Inflammatory macrophage treated with lipopolysaccharide for 4 hours (primary cell): ENCODE results near the gene PBLD.
"Not testable (repeated sequence)": the region's sequence is repeated elsewhere in the genome, so short reads cannot be mapped to it uniquely, and the experiment has no call there.

Experiments used
- DNase-seq: peaks from one replicate; pipeline ENCODE4 v3.0.0-alpha.2; 2020

Gene PBLD

GRCh38 chr10:68277814-68278213 is 54.9 kb downstream of the PBLD start:
- DNase-seq, result not testable (repeated sequence)

- no peak for DNase-seq
Observed at GRCh38 chr10:68276224-68276623, 56.5 kb downstream of the PBLD start.

DNA sequence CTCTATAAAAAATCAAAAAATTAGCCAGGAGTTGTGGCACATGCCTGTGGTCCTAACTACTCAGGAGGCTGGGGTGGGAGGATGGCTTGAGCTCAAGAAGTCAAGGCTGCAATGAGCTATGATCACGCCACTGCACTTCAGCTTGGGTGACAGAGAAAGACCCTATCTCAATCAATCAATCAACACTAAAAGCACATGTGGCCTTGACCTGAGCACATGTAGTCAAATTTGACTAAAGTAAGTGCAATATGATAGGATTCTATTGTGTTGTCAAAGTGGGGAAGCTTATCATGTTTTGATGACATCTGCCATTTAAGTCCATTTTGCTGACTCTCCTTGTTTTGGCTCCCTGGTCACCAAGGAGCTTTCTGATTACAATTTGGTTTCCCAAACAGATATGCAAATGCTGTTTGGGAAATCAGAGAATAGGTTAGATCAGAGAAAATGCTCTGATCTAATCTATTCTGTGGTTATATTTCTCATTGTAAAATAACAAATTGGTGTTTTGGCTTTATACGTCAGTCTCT is 57.1 kb downstream of the PBLD start:
- DNase-seq, result no peak

DNA sequence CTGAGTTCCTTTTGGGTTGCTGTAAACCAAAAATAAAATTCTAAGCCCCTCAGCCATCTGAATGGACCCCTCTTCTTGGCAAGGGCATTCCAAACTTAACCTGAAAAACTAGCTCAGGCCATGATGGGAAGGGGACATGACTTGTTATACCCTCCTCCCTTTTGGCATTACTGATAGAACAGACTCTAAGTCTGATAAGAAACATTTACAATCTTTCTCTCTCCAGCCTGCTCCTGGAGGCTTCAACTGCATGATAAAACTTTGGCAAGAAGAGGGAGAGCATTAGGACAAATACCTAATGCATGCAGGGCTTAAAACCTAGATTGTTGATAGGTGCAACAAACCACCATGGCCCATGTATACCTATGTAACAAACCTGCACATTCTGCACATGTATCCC is 59.9 kb downstream of the PBLD start:
- no peak for DNase-seq

DNA sequence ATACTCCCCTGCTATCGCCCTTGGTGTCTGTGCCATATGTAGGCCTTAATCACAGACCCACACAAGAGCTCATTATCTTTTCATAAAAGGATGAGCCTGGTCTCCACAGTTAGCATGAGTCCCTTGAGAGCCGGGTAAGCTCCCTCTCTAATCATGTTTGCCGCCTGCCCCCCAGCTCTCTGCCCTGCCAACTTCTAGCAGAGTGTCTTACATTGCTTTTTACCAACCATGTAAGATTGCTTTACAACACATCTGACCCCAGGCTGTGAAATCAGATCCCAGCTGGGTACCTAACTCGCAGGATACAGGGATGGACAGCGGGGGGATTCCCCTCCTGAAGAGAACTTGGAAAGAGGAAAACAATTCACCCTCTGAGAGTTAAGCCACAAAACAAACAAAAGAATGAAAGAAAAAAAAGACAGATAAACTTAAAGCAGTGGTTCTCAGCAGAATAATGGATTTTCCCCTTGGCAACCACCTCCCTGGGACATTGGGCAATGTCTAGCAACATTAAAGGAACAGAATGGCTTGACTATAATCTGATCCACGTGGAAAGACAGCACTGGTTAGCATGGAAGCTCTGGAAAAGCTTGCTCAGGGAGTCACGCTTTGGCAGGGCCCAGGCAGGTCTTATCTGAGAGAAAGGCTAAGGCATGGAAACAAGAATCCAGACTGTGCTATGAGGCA is 61.4 kb downstream of the PBLD start:
- no peak for DNase-seq

GRCh38 chr10:68269562-68270290 is 63.0 kb downstream of the PBLD start:
- no peak for DNase-seq

- DNase-seq, result no peak
Observed at GRCh38 chr10:68261132-68261856, 71.4 kb downstream of the PBLD start.

GRCh38 chr10:68253346-68253745 is 79.4 kb downstream of the PBLD start:
- no peak for DNase-seq

- DNase-seq, result peak; percentile 67
Observed at GRCh38 chr10:68251625-68252495, 80.9 kb downstream of the PBLD start.

GRCh38 chr10:68251151-68251550 is 81.6 kb downstream of the PBLD start:
- DNase-seq, result no peak

DNA sequence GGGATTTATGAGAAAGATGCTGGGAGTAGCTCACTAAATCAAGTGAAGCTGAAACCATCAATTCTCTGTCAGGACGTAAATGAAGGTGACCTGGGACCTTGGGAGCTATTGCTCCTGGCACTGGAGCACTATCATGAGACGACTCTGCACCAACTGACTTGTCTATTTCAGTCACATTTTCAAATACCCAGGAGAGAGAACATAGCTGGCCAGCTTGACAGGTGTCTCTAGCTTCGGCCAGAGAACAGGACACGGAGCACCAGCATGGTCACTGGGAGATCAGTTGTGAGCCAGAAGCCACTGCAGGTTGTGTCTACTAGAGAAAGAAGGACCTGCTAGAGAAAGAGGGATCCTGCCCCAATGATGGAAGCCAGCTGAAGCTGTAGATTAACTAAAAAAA is 83.4 kb downstream of the PBLD start:
- no peak for DNase-seq

GRCh38 chr10:68247931-68248330 is 84.8 kb downstream of the PBLD start:
- DNase-seq, result no peak

DNA sequence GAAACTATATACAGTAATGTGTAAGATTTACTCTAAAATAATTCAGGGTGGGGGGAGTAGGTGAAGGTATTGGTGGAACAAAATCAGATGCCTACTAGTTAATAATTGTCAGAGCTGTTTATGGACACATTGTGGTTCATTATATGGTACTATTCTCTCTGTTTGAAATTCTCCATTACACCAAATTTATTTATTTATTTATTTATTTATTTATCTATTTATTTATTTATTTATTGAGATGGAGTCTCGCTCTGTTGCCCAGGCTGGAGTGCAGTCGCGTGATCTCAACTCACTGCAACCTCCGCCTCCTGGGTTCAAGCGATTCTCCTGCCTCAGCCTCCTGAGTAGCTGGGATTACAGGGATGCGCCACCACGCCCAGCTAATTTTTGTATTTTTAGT is 86.3 kb downstream of the PBLD start:
- DNase-seq, result not testable (repeated sequence)

GRCh38 chr10:68242051-68242450 is 90.7 kb downstream of the PBLD start:
- no peak for DNase-seq

- no peak for DNase-seq
Observed at GRCh38 chr10:68239596-68240150, 93.1 kb downstream of the PBLD start.

DNA sequence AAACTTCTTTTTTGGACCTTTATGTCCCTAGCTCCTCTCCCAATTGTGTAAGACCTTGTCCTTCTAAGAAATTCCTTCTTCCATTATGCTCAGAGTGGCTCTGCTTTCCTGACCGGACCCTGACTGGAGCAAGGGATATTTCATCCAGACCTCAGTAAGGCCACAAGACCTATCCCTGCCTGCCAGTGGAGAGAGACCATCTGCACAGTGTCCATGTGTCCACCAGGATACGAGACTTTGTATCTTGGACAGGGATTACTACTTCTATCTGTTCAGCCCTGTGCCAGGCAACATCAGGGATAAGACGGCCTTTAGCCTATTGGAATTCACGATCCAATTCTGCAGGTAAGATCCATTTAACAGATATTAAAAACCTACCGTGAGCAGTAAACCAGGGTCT is 93.7 kb downstream of the PBLD start:
- no peak for DNase-seq

- no peak for DNase-seq
Observed at GRCh38 chr10:68238371-68238770, 94.4 kb downstream of the PBLD start.

DNA sequence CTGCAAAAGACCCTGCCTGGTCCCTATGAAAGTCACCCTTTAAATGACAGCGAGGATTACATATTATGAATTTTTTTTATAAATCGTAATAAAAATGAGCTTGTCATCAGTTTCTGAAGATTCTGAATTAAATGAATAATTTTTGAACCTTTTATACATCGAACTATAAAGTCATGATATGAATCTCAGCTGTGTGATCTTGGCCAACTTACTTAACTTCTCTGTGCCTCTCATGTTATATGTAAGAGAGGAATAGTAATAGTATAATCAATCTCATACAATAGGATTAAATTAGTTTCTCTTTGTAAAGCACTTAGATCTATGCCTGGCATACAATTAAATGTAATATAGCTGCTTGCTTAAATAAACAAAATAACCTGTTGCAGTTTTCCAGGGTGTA is 95.6 kb downstream of the PBLD start:
- no peak for DNase-seq

DNA sequence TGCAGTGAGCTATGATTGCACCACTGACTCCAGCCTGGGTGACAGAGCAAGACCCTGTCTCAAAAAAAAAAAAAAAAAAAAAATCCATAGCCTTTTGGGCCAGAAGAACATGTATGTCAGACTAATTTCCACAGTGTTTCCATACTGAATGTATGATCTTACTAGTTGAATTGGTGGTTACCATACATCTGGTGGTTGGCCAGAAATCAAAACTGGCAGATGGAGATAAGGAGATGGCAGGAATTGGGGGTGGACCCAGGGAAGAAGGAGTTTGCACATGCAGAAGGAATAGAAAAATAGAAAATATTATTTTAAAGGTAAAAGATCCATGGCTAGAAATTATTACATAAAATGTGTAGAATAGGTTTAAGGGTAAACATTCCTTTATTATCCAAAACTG is 97.1 kb downstream of the PBLD start:
- DNase-seq, result no peak

GRCh38 chr10:68235111-68235510 is 97.6 kb downstream of the PBLD start:
- DNase-seq, result no peak

DNA sequence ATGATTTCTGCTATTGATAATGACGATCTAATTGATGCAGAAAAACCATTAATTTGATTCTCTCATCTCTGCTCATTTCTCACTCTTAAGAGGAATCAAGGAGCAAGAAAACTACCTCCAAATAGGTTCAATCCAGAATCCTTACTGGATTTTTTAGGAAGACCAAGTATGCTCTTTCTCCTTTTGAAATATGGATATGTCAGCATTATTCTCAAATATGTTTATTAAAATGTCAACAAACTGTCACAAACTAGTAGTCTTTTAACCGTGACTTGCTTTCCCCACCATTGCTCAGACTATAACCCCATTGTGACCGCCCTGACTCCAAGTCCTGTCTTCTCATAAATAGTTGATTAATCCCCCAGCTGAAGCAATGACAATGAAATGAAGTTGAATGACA is 99.7 kb downstream of the PBLD start:
- DNase-seq, result no peak
